ENCODE results near the gene PLGLB1.
"Not testable (repeated sequence)": the region's sequence is repeated elsewhere in the genome, so short reads cannot be mapped to it uniquely, and the experiment has no call there.

PLGLB1 gene

DNA sequence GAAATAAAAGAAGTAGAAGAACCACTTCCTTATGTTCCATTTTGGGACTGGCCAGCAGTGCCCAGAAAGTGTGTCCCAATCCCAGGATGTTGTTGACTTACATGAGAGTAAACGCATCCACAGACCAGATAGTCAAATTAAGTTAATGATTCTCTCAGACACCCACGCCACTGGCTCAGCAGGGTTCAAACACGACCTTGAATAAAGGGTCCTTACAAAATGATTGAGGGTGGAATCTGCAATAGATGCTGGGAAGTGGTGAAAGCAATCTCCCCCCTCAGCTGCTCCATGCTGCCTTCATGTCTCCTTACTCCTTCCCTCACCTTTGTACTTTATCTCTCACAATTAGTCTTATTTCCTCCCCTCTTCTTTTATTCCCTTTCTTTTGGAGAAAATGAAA lies at the start of gene PLGLB1:
Gene PLGLB1 (minus strand): TSS at position 101 of the 400 bp plus-strand sequence. CDS start 61 bp downstream, at position 40.
- not testable (repeated sequence) for H3K4me1 ChIP-seq (ENCODE audit: low read depth, poor library complexity, severe bottlenecking); H3K4me3 ChIP-seq (IDR thresholded peaks at IDR 0.05; ENCODE audit: insufficient read depth, low read depth, low read length); H2AFZ ChIP-seq (ENCODE audit: low read depth); H3K4me2 ChIP-seq; H4K20me1 ChIP-seq (ENCODE audit: insufficient read depth); H3K27ac ChIP-seq; H3K9ac ChIP-seq; H3K36me3 ChIP-seq (ENCODE audit: insufficient read depth); H3K79me2 ChIP-seq (ENCODE audit: insufficient read depth, low read depth); H3K27me3 ChIP-seq (ENCODE audit: insufficient read depth, low read depth)

DNA sequence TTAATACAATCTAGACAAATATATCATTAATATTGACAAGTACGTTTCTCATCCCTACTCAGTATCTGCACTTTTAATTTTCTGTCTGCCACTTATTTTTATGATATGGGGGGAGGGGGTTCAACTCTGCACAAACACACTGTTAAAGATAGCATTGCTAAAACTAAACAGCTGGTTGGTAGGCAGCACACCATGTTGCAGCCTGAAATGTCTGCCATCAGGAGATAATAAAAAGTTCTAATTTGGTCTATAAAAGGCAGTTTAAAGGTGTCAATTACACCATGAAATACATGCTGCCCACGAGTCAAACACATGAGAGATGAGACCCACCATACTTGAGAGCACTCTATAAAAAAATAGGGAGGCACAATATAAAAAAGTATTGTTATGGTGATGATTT lies 42.7 kb upstream of the PLGLB1 start:
- H3K4me3 ChIP-seq (IDR thresholded peaks at IDR 0.05; ENCODE audit: insufficient read depth, low read depth, low read length); H2AFZ ChIP-seq (ENCODE audit: low read depth); H3K4me2 ChIP-seq; H3K36me3 ChIP-seq (ENCODE audit: insufficient read depth); H3K27ac ChIP-seq; H3K4me1 ChIP-seq (ENCODE audit: low read depth, poor library complexity, severe bottlenecking); H3K79me2 ChIP-seq (ENCODE audit: insufficient read depth, low read depth); H4K20me1 ChIP-seq (ENCODE audit: insufficient read depth); H3K27me3 ChIP-seq (ENCODE audit: insufficient read depth, low read depth); H3K9ac ChIP-seq: not testable (repeated sequence)

DNA sequence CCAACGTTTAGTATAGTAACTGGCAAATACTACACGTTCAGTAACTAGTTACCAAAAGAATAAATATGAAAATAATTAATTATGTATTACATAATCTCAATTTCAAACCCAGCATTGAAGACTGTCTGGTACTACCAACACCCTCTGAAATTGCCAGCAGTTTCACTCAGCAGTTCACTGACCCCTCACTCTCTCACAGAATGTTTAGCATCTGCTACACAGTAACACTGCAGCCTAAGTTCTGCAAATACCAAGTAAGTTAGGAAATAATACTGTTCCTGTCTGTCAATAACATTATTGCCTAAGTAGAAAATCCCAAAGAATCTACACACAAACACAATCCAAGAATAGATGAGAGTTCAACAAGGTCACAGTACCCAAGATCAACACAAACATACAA lies 41.8 kb upstream of the PLGLB1 start:
- H3K27ac ChIP-seq; H3K27me3 ChIP-seq (ENCODE audit: insufficient read depth, low read depth); H3K9ac ChIP-seq; H3K4me1 ChIP-seq (ENCODE audit: low read depth, poor library complexity, severe bottlenecking); H3K79me2 ChIP-seq (ENCODE audit: insufficient read depth, low read depth); H3K4me3 ChIP-seq (IDR thresholded peaks at IDR 0.05; ENCODE audit: insufficient read depth, low read depth, low read length); H4K20me1 ChIP-seq (ENCODE audit: insufficient read depth); H2AFZ ChIP-seq (ENCODE audit: low read depth); H3K36me3 ChIP-seq (ENCODE audit: insufficient read depth); H3K4me2 ChIP-seq: not testable (repeated sequence)

DNA sequence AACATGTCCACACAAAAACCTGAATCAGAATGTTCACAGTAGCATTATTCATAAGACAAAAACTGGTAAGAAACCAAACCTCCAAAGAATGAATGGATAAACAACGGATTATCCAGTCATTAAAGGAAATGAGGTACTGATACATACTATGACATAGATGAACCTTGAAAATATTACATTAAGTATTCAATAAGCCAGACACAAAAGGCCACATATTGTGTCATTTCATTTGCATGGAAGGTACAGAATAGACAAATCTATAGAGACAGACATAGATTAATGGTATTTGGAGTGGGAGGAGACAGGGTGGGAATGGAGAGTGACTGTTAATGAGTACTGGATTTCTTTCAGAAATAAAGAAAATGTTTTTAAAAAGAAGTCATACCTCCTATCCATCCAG lies 39.9 kb upstream of the PLGLB1 start:
- H3K4me1 ChIP-seq (ENCODE audit: low read depth, poor library complexity, severe bottlenecking); H3K4me2 ChIP-seq; H4K20me1 ChIP-seq (ENCODE audit: insufficient read depth); H3K79me2 ChIP-seq (ENCODE audit: insufficient read depth, low read depth); H3K27ac ChIP-seq; H2AFZ ChIP-seq (ENCODE audit: low read depth); H3K9ac ChIP-seq; H3K4me3 ChIP-seq (IDR thresholded peaks at IDR 0.05; ENCODE audit: insufficient read depth, low read depth, low read length); H3K36me3 ChIP-seq (ENCODE audit: insufficient read depth); H3K27me3 ChIP-seq (ENCODE audit: insufficient read depth, low read depth): not testable (repeated sequence)

DNA sequence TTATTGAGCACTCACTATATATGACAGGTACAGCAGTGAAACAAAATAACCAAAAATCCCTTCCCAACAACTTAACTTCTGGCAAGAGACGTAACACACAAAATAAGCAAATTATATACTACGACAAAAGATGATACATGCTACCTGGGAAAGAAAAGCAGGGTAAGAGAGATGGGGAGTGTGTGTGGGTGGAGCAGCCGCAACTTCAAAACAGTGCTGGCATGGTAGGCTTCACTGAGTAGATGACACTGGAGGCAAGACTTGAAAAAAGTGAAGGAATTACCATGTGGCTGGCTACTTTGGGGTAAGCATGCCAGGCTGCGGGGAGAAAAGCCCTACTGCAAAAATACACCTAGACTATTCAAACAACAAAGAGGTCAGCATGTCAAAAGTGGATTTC lies 36.0 kb upstream of the PLGLB1 start:
- not testable (repeated sequence) for H3K36me3 ChIP-seq (ENCODE audit: insufficient read depth); H3K27me3 ChIP-seq (ENCODE audit: insufficient read depth, low read depth); H3K27ac ChIP-seq; H3K4me1 ChIP-seq (ENCODE audit: low read depth, poor library complexity, severe bottlenecking); H2AFZ ChIP-seq (ENCODE audit: low read depth); H4K20me1 ChIP-seq (ENCODE audit: insufficient read depth); H3K79me2 ChIP-seq (ENCODE audit: insufficient read depth, low read depth); H3K9ac ChIP-seq; H3K4me2 ChIP-seq; H3K4me3 ChIP-seq (IDR thresholded peaks at IDR 0.05; ENCODE audit: insufficient read depth, low read depth, low read length)

DNA sequence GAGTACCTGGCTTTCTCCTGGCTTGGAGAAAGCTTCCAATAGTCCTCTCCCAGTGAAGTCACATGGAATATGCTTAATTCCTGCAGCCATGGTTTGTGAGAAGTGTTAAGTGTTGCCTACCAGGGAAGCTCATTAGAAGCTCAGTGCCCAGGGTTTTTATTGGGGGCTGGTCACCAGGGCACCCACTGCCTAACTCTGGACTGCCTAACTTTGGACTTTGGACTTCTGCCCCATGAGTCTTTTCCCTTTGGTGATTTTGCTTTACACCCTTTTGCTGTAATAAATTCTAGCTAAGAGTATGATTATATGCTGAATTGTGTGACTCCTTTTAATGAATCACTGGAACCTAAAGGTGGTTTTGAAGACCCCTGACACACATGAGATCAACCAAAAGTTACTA lies 35.2 kb upstream of the PLGLB1 start:
- H2AFZ ChIP-seq (ENCODE audit: low read depth); H3K4me1 ChIP-seq (ENCODE audit: low read depth, poor library complexity, severe bottlenecking); H3K27ac ChIP-seq; H3K4me3 ChIP-seq (IDR thresholded peaks at IDR 0.05; ENCODE audit: insufficient read depth, low read depth, low read length); H3K4me2 ChIP-seq; H3K9ac ChIP-seq; H3K27me3 ChIP-seq (ENCODE audit: insufficient read depth, low read depth); H3K36me3 ChIP-seq (ENCODE audit: insufficient read depth); H3K79me2 ChIP-seq (ENCODE audit: insufficient read depth, low read depth); H4K20me1 ChIP-seq (ENCODE audit: insufficient read depth): not testable (repeated sequence)

DNA sequence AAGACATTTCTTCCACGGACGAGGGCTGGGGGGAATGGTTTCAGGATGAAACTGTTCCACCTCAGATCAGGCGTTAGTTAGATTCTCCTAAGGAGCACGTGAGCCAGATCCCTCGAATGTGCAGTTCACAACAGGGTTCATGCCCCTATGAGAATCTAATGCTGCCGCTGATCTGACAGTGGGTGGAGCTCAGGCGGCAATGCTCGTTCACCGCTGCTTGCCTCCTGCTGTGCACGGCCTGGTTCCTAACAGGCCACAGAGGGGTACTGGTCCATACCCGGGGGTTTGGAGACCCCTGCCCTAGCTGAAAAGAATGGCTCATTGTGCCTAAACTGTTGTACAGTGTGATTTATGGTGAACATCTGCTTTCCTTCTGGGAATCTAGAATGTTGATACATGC lies 34.8 kb upstream of the PLGLB1 start:
- H3K27ac ChIP-seq; H3K9ac ChIP-seq; H3K27me3 ChIP-seq (ENCODE audit: insufficient read depth, low read depth); H3K4me3 ChIP-seq (IDR thresholded peaks at IDR 0.05; ENCODE audit: insufficient read depth, low read depth, low read length); H3K79me2 ChIP-seq (ENCODE audit: insufficient read depth, low read depth); H3K36me3 ChIP-seq (ENCODE audit: insufficient read depth); H4K20me1 ChIP-seq (ENCODE audit: insufficient read depth); H2AFZ ChIP-seq (ENCODE audit: low read depth); H3K4me1 ChIP-seq (ENCODE audit: low read depth, poor library complexity, severe bottlenecking); H3K4me2 ChIP-seq: not testable (repeated sequence)

DNA sequence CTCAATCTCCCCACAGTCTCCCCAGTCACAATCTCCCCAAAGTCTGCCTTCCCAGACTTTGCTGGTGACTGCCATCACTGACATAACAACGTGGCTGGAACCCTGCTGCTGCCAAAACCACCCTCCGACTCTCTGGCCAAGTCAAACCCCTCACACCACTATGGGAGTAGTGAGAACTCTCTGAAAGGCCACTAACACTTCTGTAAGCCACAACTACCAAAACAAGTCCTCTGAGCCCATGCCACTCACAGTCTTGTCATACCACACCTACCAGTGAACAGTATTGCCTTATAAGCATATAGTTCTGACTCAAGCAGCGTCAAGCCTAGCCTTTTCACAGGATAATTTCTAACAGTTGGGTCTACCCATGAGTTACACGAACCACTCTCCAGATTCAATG lies 32.7 kb upstream of the PLGLB1 start:
- H4K20me1 ChIP-seq (ENCODE audit: insufficient read depth); H3K4me1 ChIP-seq (ENCODE audit: low read depth, poor library complexity, severe bottlenecking); H3K79me2 ChIP-seq (ENCODE audit: insufficient read depth, low read depth); H3K36me3 ChIP-seq (ENCODE audit: insufficient read depth); H2AFZ ChIP-seq (ENCODE audit: low read depth); H3K27me3 ChIP-seq (ENCODE audit: insufficient read depth, low read depth); H3K9ac ChIP-seq; H3K4me2 ChIP-seq; H3K27ac ChIP-seq; H3K4me3 ChIP-seq (IDR thresholded peaks at IDR 0.05; ENCODE audit: insufficient read depth, low read depth, low read length): not testable (repeated sequence)

Data from KMS-11 (cell line).